Activated CD4-positive, CD25-positive, alpha-beta regulatory T cell treated with anti-CD3 and anti-CD28 coated beads, Interleukin-2, amount 50 U/mL, for 16 hours (primary cell): ENCODE results near the gene BCL11A.

ENCODE experiments used
- DNase-seq: peaks from one replicate; pipeline ENCODE4 v3.0.0-alpha.2; 2020; ENCODE audit warnings: low read depth, low spot score

The BCL11A gene

GRCh38 chr2:60527762-60528161 lies 25.7 kb downstream of the BCL11A start:
- no peak for DNase-seq

GRCh38 chr2:60526623-60527022 lies 26.8 kb downstream of the BCL11A start:
- DNase-seq = no peak

- no peak for DNase-seq
These were observed 27.6 kb downstream of the BCL11A start for GRCh38 chr2:60525899-60526298.

- no peak for DNase-seq
These were observed 28.6 kb downstream of the BCL11A start for GRCh38 chr2:60524874-60525273.

- no peak for DNase-seq
These were observed 29.5 kb downstream of the BCL11A start for GRCh38 chr2:60523963-60524362.

GRCh38 chr2:60522462-60522861 lies 31.0 kb downstream of the BCL11A start:
- DNase-seq = no peak

- DNase-seq = no peak
These were observed 31.8 kb downstream of the BCL11A start for GRCh38 chr2:60521626-60522025.

GRCh38 chr2:60520917-60521539 lies 32.4 kb downstream of the BCL11A start:
- DNase-seq = no peak

- no peak for DNase-seq
These were observed 33.1 kb downstream of the BCL11A start for GRCh38 chr2:60520151-60520876.

GRCh38 chr2:60519231-60519863 lies 34.1 kb downstream of the BCL11A start:
- no peak for DNase-seq

GRCh38 chr2:60518567-60518966 lies 34.9 kb downstream of the BCL11A start:
- DNase-seq = no peak

GRCh38 chr2:60517446-60517845 lies 36.0 kb downstream of the BCL11A start:
- DNase-seq = no peak

GRCh38 chr2:60516826-60517225 lies 36.6 kb downstream of the BCL11A start:
- no peak for DNase-seq

GRCh38 chr2:60516383-60516811 lies 37.1 kb downstream of the BCL11A start:
- no peak for DNase-seq

GRCh38 chr2:60515721-60516226 lies 37.7 kb downstream of the BCL11A start:
- DNase-seq = no peak

- DNase-seq = no peak
These were observed 39.5 kb downstream of the BCL11A start for GRCh38 chr2:60513996-60514395.

GRCh38 chr2:60513191-60513590 lies 40.3 kb downstream of the BCL11A start:
- no peak for DNase-seq

- no peak for DNase-seq
These were observed 40.8 kb downstream of the BCL11A start for GRCh38 chr2:60512641-60513040.

GRCh38 chr2:60512062-60512622 lies 41.3 kb downstream of the BCL11A start:
- DNase-seq = no peak

GRCh38 chr2:60510713-60511112 lies 42.7 kb downstream of the BCL11A start:
- DNase-seq = no peak

- DNase-seq = no peak
These were observed 44.4 kb downstream of the BCL11A start for GRCh38 chr2:60509066-60509465.

- no peak for DNase-seq
These were observed 45.0 kb downstream of the BCL11A start for GRCh38 chr2:60508339-60508917.
